Measurements from ENCODE around the gene NFIA.
A peak's percentile ranks its signal among the peaks of the same experiment; 100 is the strongest.

NFIA gene

DNA sequence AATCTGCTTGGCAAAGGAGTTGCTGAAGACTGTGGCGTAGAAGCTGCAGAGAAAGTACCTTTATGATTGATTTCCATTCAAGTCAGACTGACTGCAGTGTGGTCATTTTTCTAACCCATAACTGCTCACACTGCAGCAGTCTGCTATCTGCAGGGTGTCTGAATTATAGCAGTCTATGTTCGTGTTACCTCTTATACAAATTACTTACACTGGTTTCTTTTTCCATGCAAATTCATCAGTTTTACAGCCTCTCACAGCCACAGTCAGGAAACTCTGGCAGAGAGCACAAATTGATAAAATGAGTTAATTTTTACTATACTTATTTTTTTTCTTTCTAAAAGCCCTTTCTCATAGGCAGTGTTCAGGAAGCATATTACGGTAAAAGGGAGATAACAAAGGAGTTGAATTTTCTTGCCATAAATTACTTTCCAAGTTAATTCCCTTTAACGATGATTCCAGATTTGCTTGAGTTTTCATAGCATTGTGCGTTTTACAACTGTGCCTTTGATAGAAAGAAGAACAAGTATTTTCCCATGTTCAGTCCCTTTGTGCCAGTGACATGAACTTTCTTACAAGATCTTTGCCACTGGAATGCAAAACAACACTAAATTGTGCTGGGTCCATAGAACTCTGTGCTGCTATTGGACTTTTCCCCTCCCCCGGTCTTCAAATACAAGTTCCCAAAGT lies 261.5 kb downstream of the NFIA start:
- DNase-seq, result no peak

DNA sequence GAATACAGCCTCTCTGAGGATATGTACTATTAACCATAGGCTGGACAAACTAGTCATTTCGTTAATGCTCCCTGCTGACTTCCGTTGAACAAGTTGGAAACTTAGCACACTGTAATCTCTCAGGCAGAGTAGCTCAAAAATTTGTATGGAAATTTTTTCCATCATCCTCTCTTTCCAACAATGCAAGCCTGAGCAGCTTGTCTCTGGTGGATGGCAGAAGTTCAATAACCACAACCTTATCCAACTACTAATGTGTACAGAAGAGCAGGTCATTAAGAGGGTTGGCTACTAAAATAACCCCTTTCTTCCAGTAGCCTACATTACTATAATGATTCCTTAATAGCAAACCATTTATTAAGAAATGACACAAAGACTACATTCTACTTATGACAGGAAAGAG lies 262.3 kb downstream of the NFIA start:
- no peak for DNase-seq

DNA sequence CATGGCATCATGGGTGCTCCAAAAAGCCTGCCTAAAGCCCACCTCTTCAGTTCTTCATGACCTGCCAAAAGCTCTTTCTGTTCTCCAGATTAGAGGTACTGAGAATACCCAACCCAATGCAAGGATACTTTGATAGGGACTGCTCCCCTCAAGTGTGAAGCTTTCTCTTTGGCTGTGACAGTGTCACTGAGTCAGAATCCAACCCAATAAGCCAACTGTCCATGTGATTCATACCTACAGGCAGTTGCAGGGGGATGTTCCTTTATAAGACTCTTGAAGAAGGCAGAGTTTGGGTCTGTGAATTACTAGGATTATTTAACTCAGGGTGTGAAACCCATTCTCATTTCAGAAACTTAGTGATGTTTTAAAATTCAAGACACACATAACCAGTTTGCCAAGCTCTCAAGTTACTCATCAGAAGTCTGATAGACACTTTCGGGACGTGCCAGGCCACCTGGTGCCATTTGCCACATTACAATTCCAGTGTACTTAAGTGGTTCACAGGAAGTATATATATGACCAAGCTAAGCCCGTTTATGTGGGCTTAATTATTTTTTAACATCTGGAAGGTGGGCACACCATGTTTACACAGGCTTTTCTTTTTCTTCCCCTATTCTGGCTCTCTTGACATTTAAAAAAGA lies 265.8 kb downstream of the NFIA start:
- no peak for DNase-seq

DNA sequence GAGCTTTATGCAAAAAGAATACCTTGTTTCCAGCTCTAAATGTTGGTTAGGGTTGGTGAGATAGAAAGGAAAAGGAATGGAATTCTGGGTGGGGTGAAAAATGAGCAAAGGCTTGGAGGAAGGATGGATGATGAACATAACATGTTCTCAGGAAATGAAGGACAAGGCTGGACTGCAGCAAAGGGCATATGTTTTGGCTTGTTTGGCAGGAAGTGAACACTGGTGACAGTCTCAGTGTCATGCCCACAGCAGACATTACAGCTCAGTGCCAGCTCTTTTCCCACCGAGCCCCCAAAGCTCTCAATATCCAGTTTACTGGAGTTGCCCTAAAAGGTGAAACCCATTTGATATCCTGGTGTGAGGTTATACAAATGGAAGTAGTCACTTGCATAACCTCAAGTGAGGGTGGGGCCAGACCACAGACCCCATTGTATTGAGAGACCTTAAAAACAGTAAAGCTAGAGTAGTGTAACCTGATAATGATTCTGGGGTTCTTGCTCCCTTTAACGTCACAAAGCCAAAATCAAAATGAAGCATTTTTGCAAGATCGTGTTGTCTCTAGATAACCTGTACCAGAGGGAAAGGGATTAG lies 270.6 kb downstream of the NFIA start:
- no peak for DNase-seq

DNA sequence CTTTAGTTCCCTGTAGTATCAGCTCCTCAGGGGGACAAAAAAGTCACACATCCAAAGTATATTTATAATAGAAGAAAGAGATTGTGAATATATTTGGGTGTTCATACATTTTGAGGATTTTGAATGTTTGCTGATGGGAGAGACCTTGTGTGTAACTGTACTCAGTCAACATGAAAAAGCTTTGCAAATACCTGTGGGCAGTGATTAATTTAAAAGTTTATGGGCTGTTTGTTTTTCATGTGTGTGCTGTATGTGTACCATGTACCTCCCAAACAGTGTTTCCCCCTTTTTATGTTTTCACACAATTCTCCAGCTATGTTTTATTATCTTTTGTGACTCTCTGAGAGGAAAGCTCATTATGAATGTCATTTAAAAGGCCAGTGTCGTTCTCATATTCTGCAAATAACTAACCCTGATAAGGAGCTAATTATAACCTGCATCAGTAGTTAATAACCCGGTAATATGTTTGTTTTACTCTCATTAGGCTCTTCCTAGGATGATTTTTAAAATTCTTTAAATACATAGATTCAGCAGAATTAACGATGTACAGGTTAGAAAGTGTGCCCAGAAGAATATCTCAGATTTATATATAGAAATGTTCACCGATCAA lies 271.5 kb downstream of the NFIA start:
- no peak for DNase-seq

DNA sequence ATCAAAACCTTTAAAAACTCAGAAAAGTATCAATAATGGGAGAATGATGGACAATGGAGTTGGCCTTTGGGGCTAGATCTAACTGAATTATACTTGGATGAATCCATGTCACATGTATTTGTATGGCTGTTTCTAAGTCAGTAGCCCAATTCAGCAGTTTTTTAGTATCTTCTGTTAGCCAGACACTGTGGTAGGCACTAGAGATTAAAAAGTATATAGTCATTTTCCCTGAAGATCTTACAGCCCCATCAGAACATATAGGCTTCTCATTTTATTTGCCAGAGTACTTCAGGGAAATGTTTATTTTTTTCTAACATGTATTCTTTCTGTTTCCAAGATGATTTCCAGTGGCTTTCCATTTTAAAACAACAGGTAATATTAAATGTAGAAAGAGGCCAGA lies 273.7 kb downstream of the NFIA start:
- DNase-seq, result no peak

DNA sequence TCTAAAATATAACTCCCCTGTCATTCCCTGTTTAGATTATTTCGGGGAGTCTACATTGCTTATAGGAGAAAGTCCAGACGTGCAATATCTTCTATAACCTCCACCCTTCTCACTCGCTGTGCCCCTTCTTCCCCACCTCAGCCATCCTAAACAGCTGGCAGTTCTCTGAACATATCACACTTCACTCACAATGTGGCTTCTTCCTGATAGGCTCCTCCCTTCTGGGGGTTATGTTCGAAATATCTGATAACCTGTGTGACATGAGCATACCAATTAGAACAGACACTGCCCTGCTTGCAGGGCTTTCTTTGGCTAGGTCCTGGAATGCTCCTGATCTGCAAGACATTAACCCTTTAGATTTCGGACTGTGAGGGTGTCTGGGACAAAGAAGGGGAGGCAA lies 274.6 kb downstream of the NFIA start:
- no peak for DNase-seq

DNA sequence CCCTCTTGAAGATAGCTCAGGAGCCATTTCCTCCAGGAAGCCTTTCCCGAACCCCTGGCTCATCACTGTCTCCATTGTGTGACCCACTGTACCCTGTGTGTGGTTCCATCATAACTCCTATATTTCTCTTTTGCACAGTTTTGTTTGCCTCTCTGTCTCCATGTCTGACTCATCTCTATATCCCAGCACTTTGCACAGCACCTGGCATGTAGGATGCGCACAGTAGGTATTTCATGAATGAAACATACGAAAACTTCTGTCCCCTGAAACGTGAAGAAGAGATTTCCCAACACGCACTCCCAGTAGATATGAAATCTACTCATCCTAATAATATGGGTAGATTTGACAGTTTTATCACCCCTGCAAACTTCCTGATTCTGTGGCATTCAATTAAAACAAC lies 275.2 kb downstream of the NFIA start:
- no peak for DNase-seq

DNA sequence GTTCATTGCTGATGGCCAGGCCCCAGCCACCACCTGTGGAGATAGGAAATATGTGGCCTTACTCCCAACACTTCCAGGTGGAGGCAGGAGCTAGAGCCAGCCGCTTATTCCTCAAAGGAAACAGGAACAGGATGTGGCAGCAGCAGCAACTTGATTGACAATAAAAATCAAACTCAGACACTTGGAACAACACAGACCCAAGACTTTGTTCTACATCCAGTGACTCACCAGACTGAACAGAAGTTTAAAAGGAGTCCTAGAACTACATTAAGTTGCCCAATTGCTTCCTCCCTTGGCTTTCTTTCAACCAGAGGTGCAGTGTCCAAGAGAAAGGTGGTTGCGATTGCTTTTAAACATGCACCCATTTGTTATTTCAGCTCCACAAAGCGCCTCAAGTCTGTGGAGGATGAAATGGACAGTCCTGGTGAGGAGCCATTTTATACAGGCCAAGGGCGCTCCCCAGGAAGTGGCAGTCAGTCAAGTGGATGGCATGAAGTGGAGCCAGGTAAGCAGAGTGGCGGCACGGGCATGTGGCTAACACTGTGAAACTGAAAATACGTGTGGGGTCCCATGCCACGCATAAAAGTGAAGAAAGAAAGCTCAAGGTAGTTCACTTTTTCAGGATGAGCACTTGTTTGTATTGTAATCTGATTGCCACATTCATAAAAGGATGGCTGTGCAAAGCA lies 276.6 kb downstream of the NFIA start:
- DNase-seq, result peak in 1 of 5 experiments; percentile 57

DNA sequence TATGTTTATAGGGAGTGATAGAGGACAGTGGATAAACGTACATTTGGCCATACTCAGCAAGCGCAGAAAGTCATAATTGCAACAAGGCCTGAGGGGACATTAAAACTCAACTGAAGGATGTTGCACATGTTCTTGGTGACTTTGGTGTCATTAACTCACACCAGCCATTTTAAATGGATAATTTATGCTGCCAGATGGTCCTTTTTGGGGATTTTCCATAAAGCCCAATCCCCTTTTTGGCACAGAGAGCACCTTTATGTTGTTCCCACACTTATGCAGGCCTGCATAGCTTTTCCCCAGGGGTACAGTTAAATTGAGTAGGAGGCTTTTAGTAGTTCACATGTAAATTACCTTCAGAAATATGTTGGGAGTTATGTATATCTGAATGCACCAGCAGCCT lies 279.6 kb downstream of the NFIA start:
- DNase-seq, result no peak

DNA sequence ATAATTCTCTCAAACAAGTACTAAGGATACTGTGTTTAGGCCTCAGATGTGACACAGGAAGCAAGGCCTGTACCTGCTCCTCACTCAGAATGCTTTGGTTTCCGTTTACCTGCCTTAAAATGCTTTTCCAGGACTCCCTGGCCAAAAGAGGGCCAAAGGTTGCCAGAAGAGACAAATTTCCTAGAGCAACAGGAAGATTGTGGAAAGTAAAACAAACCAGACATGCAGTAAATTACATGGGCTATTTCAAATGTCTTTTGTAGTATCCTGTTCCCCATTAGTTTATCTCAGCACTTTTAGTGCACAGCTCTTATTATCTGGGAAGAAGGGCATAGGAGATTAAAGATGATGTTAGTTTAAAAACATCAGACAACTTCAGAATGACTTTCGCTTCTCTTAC lies 280.0 kb downstream of the NFIA start:
- DNase-seq, result no peak

DNA sequence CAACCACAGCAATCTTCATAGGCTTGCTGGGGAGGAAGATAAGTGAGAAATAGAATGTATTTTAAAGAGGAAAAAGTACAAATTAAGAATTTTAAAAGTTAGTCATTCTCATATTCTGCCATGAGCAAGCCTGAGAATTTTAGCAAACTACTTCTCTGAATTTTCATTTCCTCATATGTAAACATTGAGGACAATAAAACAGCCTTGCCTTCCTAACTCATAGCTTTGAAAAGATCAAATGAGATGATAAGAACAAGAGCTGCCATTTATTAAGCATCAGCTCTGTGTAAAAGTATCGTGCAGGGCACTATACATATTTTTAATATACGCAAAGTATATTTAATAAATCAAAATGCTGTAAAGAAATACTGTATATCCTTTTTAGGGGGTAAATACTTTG lies 286.0 kb downstream of the NFIA start:
- DNase-seq, result no peak

DNA sequence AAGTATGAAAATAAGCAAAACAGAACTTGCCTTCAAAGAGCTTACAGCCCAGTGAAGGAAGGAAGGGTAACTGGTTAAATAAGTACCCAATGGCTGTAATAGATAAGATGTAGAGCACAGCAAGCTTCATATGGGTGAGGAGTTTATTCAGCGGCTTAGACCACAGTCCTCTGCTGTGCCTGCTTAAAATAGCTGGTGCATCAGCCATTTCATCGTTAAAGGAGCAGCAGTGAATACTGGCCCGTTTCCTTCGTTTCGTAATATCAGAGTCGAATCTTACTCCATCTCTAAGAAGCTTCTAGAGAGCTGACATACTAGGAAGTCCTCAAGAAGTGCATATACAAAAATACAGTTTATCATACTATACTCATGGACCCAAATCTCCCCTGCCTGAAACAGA lies 286.5 kb downstream of the NFIA start:
- no peak for DNase-seq

DNA sequence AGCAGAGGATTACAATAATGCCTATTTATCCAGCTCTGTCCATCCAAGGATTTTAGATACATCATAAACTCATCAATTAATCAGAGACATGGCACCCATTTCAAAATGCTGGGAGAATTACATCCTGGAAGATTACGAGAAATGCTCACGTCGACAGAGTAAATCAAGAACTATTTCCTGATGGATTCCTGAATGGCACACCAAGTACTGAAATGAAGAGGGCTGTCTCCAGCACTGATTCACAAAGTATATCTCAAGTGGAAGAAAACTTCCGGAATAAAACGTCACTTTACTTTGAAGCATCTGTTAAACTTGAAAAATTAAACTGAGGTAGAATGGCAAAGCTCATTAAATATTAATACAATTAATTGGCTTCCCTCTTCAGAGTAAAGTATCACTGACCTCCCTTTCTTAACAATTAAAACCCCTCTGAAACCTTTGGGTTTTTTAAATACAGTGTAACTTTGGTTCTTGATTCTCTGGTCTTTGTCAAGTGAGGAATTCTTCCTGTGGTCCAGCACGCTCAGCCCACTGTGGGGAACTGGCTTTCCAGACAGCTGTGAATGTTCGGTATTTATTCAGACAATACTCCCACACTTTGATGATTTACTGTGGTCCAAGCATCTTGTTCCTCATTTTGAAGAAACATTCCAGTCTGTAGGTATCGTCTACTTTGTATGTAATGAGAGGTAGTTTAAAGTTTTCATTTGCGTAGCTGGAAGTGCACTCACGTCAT lies 288.0 kb downstream of the NFIA start:
- DNase-seq, result no peak

DNA sequence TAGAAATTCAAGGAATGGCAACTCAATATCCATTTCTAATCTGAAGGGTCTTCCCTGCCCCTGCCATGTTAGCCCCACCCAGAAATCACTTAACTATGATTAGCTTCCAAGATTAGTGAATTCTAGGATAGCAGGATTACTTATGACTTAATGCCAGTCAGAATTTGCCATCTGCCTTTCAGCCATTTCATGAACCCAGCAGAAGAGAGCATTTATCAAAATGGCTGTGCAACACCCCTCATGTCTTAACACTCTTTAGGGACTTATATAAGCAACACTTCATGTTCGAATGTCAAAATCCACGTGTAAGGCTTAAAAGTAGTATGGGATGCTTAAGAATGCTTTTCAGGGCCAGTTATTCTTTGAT lies 288.5 kb downstream of the NFIA start:
- no peak for DNase-seq

DNA sequence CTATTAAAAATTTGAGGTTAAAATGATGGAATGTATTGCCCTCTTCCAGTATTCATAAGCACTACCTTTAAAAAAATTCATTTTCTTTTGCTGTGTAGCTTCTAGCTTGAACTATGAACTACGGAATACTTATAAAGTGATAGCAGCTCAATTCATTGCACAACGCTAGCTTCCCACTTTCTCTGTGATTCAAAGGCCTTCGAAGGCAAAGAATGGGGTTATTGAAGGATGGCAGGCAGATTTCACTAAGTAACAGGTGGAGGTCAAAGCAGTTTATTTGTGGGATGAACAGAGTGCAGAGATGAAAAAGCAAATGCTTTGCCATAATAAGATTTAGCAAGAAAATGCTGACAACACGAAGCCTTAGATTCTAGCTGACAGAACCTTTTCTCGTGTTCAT lies 290.6 kb downstream of the NFIA start:
- no peak for DNase-seq

DNA sequence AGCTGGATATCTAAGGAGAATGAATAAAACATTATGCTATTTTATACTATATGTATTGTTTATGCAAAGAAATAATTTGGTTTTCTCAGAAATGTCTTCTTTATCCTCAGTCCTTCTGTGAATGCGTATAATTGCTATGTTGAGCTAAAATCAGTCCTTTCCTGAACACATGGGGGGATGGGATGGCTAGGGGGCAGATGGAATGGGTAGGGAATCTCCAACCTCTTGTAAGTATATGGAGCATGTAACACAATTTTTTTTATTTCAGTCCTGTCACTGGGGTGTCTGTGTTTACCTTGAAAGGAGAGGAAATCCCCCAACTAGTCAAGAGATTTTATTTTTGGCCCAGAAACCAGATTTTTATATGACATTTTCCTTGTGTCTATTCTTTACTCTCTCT lies 291.8 kb downstream of the NFIA start:
- no peak for DNase-seq

DNA sequence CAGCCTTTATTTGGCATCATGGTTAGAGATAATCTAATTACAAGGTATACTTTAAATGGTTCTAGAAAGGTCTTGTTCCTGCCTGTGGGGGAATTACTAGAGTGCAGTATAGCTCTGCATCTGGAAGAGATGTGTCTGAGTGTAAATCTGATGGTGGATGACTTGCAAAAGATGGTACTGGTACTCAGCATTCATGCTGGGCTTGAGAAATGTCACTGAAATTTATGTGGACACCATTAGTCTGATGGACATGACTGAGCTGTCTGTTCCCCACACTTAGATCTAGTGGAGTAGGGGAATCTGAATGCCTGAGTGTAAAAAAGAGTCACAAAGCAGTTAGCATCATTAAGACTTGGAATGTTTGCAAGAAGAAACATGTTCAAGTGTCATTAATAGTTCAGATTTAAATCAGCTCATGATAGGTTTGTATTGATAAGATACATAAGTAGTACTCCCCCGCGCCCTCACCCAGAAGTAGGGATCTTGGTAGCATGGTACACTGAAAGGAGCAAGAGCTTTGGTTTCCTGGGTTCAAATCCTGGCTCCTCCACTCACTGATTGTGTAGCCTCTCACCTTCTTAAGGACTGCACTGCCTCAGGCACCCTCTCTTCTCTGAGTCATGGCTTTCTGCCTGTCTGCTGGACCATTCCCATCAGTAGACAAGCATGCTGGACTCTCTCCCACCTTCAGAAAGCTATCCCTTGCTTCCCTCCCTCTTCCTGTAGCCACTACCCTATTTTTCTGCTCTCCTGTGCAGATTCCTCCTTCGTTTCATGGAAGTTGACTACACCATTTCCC lies 292.9 kb downstream of the NFIA start:
- no peak for DNase-seq

DNA sequence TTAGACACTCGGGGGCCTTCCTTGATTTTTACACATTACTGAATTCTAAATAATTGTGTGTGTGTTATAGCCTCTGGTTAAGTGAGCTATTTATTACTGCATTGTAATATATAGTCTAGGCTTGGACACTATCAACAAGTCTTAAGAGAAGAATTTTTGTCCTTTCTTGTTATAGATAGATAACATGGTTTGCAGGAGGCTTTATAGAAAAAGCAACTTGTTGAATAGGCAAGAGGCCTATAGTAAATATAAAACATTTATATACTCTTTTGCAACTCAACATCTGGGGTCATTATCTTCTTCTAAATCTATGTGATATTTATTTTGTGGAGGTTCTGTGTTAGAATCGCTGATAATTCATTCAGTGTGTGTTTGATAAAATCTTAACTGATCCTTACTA lies 293.8 kb downstream of the NFIA start:
- DNase-seq, result no peak

DNA sequence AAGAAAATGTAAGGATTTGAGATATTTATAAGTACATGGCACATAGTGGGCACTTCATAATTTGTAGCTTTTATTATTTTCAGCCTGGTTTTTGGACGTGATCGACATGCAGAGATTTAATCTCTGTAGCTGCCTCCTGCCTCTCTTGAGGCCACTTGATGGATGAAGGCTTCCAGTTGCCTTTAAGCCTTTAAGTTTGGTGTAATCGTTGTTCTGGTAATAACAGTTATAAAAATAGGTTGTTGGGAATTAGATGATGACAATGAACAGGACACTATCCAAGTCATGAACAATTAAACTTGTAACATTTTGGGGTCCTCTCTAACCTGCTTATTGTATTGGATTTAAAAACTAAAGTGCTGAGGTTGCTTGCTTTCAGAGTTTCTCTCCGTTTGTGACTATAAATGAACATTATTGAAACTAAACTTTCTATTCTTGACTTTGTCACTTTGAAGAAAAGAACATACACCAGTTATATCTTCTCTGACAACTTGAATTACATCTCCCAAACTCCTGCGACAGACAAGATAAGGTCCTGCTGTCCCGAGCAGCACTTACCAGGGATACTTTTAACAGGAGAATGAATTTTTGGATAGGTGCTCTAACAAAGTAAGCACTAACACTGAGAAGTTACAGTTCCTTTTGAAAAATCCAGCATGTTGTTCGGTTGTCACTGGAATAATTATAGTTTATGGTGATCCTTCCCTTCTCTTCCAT lies 295.0 kb downstream of the NFIA start:
- no peak for DNase-seq

DNA sequence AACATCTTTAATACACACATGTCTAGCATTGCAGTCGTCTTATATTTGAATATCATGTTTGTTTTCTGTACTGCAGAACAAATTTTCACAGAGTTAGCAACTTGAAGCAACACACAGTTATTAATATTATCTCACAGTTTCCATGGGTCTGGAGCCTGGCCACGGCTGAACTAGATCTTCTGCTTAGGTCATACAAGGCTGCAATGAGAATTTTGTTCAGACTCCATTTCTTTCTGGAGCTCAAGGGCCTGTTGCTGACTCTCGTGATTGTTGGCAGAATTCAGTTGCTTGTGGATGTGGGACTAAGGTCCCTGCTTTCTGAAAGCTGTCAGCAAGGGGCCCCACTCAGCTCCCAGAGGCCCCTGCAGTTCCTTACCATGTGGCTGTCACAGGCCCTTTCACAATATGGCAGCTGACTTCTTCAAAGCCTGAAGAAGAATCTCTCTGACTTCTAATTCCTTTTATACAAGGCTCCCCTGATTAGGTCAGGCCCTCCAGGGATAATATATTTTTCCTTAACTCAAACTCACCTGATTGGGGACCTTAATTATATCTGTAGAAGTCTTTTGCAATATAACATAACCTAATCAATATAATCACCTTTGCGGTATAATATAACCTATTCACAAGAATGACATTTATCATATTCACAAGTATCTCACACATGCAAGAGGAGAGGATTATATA lies 296.3 kb downstream of the NFIA start:
- DNase-seq, result no peak
